H1 (cell line): Measurements from ENCODE around the gene PTH1R. TPM values are rescaled to one million over a fixed set of nuclear protein-coding genes. Genes with fewer than 3 reads are reported as not detected.

ENCODE experiments used
- EZH2 ChIP-seq: fragments of 200-600 bp; sonication (generic); IDR thresholded peaks from 2 replicates; pipeline ENCODE4 v1.7.1; 2012; ENCODE audit warnings: low read depth, mild to moderate bottlenecking, moderate library complexity, low read length, inconsistent platforms; ENCODE audit not compliant: severe bottlenecking
- polyA plus RNA-seq, 7 experiments: library from polyadenylated mRNA; depleted of rRNA in 3 of 7; stranded (reverse) in 5 of 7; unstranded in 2 of 7; fragments of >200 nt in 5 of 7; fragments of 200-250 nt in 2 of 7; gene quantifications; 1 replicate in 5 of 7; 2 replicates in 1 of 7; 4 replicates in 1 of 7; pipeline versions ENCODE4 v1.2.1 to v1.2.3, GENCODE V29; 2011 to 2013; ENCODE audit warnings: missing spikeins in 2 of 7, mixed read lengths in 2 of 7
- total RNA-seq: library from RNA; stranded (reverse); fragmentation: NEBNext Ultra II Directional; extraction: Animal tissue kit (Norgen Biotek cat#: 25700); gene quantifications from 2 replicates; pipeline ENCODE4 v1.2.1, GENCODE V29; 2021

PTH1R gene
- total and polyA plus RNA-seq, 2 of the 8 experiments (the other 6 are each of a cell fraction or from before 2014, with no cell fraction given): 0.57 to 1.5 TPM

DNA sequence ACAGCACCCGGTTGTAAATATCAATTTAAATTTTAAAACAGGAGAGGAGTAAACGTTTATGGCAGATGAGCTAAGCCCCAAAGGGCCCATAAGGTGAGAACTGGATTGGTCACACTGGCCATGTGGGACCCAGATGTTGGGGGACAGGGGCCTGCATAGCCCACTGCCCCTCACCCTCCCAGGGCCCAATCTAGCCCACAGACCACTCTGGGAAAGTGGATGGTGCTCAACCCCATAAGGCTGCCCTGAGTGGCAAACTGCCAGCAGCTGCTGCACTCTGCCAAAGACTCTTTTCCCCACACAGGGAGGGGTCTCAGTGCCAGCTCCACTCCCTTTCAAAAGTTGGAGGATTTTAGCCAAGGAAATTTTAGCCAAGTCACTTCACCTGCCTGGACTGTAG is 56.6 kb downstream of the PTH1R start (continued):
- TF ChIP-seq EZH2: no peak
